LNCaP clone FGC (cell line): ENCODE results near the gene EMC1.

ENCODE experiments used
- DNase-seq: peaks from one replicate; pipeline ENCODE4 v3.0.0-alpha.2; 2011; ENCODE audit warnings: low read depth
- H3K4me3 ChIP-seq: 2 replicates; pipeline ENCODE4 v1.5.1; 2011; ENCODE audit warnings: mild to moderate bottlenecking, low read depth, low read length, control low read depth
- TF ChIP-seq, protein P1 (sequence below): IDR thresholded peaks from 2 replicates; pipeline ENCODE4 v1.5.1; 2012; ENCODE audit warnings: mild to moderate bottlenecking; ENCODE audit not compliant: control insufficient read depth, insufficient read depth; ENCODE audit errors: extremely low read depth

The EMC1 gene

DNA sequence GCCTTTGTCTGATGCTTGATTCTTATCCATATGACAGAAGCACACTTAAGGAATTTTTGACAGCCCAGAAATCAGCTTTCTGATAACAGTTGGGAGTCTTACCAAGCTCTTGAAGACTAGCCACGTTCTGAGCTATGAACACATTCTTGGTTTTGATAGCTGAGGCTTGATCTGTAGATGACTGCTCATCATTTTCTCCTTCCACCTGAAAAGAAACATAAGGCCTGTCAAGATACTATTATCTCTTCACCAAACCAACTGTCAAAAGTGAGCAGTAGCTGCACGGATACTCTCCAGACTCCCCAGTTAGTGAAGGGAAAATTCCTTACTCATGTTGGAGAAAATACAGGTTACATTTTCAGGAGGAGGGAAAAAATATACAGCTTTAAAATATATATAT is 53.5 kb downstream of the EMC1 start:
- no peak overlapping the region for H3K4me3 ChIP-seq
- TF ChIP-seq, protein P1, sequence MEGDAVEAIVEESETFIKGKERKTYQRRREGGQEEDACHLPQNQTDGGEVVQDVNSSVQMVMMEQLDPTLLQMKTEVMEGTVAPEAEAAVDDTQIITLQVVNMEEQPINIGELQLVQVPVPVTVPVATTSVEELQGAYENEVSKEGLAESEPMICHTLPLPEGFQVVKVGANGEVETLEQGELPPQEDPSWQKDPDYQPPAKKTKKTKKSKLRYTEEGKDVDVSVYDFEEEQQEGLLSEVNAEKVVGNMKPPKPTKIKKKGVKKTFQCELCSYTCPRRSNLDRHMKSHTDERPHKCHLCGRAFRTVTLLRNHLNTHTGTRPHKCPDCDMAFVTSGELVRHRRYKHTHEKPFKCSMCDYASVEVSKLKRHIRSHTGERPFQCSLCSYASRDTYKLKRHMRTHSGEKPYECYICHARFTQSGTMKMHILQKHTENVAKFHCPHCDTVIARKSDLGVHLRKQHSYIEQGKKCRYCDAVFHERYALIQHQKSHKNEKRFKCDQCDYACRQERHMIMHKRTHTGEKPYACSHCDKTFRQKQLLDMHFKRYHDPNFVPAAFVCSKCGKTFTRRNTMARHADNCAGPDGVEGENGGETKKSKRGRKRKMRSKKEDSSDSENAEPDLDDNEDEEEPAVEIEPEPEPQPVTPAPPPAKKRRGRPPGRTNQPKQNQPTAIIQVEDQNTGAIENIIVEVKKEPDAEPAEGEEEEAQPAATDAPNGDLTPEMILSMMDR = no peak
- no peak for DNase-seq

DNA sequence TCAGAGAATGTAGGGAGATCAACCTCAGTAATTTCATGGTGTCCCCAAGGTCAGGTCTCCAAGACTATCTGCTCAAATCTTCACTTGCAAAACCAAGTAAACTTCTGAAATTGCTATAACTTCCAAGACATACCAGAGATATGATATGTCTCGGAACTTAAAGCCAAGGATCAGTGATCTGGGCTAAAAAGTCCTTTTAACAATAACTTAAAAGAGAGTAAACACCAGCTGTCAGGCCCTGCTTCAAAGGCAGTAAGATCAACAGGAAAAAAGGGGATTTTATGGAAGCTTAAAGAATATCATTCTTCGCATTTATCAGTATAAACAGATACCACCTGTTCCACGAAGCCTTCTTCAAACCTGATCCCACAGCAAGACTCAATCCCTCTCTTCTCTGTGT is 55.0 kb downstream of the EMC1 start:
- TF ChIP-seq, protein P1 = no peak
- no peak for DNase-seq
- H3K4me3 ChIP-seq = no peak overlapping the region

DNA sequence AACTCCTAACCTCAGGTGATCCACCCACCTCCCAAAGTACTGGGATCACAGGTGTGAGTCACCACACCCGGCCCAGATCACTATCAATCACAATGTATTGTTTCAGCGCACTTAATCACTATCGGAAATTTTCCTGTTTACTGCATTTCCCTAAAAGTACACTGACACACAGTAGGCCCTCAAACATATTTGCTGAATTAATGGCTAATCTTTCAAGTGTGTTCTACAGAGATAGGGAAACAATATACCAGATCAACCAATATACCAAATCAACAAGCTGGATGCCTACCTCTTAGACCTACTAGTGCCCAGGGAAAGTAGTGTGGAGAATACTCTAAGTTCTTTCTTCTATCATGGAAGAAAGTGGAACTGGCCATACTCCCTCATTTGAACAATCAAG is 58.3 kb downstream of the EMC1 start:
- no peak overlapping the region for H3K4me3 ChIP-seq
- no peak for DNase-seq
- TF ChIP-seq, protein P1 = no peak

DNA sequence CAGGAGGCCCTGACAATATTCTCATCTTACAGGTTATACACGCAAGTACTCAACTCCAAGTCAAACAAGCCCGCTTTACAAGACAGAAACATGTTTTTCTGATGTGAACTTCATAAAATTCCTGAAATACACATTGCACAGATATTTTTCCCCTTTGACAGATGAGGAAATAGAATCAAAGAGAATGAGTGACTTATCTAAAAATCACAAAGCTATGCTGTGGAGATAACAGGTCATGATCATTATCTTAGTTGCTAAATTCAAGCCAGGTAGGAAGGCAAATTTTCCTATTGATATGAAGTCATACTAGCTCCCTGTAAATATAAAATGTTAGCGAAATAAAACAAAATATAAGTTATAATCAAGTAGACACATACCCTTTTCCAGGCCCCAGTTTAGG is 59.5 kb downstream of the EMC1 start:
- no peak for DNase-seq
- no peak overlapping the region for H3K4me3 ChIP-seq
- TF ChIP-seq, protein P1 = no peak

DNA sequence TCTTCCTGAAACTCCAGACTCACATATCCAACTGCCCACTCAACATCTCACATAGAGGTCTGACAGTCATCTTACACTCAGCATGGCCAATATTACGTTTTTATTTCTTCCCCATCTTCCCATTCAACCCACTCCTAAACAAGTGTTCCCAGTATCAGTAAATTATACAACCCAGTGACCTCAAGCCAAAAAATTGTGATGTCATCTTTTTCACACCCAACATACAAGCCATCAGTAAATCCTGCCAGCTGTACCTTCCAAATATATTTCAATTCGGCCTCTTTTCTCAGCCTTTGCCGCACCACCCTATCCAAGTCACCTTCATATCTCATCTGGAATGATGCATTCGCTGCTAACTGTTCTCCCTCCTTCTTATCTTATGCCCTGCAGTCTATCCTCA is 60.9 kb downstream of the EMC1 start:
- DNase-seq = no peak
- no peak overlapping the region for H3K4me3 ChIP-seq
- TF ChIP-seq, protein P1 = no peak

DNA sequence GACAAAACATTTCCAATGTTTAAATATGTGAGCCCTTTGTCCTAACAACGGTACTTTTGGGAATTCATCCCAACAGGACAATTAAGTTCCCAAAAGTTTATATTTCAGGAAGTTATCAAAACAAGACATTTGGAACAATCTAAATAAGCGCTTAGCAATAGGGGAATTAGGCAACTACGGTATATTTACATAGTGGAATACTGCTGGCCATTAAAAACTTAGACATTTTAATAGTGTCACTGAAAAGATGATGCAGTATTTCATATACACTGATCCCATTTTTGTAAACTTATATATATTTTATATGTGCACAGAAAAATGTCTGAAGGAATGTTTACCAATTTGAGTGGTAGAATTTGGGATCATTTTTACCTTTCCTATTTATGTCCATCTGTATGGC is 62.1 kb downstream of the EMC1 start:
- TF ChIP-seq, protein P1 = no peak
- no peak overlapping the region for H3K4me3 ChIP-seq
- DNase-seq = no peak

DNA sequence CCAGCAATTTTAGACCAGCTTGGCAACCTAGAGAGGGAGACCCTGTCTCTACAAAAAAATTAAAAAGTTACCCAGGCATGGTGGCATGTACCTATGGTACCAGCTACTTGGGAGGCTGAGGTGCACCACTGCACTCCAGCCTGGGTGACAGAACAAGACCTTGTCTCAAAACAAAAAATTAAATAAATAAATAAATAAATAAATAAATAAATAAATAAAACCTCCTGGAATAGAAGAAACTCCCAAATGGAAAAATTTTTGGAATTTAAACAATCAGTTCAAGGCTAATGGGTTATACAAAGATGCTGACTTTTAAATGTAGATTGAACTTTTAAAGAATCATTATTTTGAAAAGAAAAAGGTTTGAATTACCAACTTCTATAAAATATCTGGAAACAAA is 63.5 kb downstream of the EMC1 start:
- H3K4me3 ChIP-seq = no peak overlapping the region
- TF ChIP-seq, protein P1 = no peak
- DNase-seq = no peak
